ENCODE results near the gene GDE1.
"Not testable (repeated sequence)": the region's sequence is repeated elsewhere in the genome, so short reads cannot be mapped to it uniquely, and the experiment has no call there.

The GDE1 gene, protein sequence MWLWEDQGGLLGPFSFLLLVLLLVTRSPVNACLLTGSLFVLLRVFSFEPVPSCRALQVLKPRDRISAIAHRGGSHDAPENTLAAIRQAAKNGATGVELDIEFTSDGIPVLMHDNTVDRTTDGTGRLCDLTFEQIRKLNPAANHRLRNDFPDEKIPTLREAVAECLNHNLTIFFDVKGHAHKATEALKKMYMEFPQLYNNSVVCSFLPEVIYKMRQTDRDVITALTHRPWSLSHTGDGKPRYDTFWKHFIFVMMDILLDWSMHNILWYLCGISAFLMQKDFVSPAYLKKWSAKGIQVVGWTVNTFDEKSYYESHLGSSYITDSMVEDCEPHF

DNA sequence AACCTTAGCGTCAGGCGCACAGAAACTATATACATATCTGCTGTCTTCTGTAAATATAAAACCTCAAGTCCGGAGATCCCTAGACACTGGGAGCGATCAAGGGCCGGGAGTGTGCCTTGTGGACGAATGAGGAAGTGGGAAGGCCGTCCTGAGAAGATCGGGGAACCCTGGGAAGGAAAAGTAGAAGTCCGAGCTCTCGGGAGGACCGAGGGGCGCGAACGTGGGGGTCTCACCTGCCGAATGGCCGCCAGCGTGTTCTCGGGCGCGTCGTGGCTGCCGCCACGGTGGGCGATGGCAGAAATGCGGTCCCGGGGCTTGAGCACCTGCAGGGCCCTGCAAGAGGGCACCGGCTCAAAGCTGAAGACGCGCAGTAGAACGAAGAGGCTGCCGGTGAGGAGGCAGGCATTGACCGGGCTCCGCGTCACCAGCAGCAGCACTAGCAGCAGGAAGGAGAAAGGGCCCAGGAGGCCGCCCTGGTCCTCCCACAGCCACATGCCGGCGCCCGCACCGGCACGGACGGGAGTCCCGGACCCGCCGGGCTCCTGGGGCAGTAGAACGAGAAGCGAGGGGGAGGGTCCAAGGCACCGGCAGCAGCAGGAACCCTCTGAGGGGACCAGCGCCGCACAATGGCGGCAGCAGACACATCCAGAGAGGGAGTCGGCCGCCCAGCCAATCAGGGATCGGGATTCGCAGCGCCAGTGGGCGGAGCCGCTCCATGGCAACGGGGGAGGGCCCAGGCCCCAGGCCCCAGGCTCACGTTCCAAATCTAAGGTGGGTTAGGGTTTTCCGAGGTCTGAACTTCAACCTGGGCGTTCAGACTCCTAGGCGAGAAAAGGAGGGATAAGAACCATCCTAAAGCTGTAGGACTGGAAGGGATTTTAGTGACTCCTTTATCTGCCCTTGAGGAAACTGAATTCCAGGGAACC lies at the start of gene GDE1:
Gene GDE1 (minus strand): TSS at position 628 of the 926 bp plus-strand sequence. CDS start 134 bp downstream, at position 494.
- peak; percentile 84 to 96 (median 93) for DNase-seq

DNA sequence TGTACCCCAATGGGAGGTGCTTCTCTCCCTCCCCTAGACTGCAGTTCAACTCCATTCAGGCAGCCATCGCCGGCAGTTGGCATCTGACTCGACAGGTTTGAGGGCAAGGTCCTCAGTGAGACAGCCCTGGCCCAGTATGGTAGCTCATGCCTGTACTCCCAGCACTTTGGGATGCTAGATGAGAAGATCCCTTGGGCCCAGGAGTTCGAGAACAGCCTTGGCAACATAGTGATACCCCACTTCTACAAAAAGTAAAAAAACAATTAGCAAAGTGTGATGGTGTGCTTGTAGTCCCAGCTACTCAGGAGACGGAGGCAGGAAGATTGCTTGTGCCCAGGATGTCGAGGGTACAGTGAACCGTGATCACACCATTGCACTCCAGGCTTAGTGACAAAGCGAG lies 45.7 kb upstream of the GDE1 start:
- no peak for DNase-seq

DNA sequence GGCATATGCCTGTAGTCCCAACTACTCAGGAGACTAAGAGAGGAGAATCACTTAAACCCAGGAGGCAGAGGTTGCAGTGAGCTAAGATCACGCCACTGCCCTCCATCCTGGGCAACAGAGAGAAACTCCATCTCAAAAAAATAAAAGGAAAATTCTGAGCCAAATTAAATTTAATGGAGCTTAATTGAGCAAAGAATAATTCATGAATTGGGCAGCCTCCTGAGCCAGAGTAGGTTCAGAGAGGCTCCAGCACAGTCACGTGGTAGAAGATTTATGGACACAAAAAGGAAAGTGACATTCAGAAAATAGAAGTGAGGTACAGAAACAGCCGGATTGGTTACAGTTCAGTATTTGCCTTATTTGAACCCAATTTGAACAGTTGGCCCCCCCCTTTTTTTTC lies 44.5 kb upstream of the GDE1 start:
- no peak for DNase-seq

DNA sequence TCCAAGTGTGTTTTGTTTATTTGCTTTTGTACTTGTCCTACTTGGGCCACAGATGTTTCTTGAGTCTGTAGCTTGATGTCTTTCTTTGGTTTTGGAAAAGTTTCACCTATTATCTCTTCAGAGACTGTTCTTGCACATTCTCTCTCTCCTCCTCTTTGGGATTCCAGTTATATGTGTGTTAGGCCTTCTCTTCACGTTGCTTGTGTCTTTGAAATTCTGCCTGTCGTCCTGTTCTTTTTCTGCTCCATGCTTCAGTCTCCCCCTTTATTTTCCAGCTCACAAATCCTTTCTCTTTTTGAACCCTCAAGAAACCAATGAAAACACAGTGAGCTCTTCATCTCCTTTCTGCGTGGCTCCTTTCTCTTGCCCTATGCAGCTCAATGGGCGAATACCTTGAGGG lies 41.5 kb upstream of the GDE1 start:
- DNase-seq = no peak

DNA sequence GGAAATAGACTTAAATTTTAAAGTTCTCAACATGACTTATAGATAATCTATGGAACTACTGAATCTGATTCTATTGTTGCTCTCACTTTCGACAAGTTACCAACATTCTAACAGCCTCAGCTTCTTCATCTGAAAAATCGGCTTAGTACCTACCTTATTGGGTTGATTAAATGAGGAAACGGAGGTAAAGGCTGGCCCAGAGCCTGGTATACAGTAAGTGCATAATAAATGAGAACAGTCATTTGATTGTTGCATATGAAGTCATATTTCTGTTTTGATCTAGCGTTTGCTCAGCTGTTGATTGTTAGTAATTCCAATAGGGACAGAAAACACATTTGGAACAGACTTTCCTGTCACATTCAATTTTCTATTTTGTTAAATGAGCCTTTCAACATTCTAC lies 38.2 kb upstream of the GDE1 start:
- no peak for DNase-seq

DNA sequence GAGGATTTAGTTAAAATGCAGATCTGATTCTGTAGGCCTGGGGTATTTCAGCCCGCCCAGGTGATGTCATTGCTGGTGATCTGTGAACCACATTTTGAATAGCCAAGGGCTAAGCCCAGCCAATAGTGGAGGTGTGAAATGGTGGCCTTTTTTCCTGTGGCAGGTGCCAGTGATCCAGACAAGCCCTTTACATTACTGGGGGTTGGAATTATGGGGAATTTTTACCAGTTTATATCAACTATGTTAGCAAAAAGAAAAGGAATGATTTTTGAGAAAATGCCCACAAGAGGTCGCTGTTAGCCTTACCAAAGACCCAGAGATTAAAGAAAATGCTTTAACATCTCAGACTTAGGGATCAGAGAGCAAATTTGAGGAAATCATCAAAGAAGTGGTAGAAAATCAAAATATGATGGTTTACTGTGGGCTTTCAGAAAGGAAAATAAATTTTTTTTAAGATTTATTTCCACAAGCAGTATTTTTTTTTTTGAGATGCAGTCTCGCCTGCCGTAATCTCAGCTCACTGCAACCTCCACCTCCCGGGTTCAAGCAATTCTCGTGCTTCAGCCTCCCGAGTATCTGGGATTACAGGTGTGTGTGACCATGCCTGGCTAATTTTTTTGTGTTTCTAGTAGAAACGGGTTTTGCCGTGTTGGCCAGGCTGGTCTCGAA lies 37.5 kb upstream of the GDE1 start:
- DNase-seq = peak; percentile 16 to 73 (median 34)

DNA sequence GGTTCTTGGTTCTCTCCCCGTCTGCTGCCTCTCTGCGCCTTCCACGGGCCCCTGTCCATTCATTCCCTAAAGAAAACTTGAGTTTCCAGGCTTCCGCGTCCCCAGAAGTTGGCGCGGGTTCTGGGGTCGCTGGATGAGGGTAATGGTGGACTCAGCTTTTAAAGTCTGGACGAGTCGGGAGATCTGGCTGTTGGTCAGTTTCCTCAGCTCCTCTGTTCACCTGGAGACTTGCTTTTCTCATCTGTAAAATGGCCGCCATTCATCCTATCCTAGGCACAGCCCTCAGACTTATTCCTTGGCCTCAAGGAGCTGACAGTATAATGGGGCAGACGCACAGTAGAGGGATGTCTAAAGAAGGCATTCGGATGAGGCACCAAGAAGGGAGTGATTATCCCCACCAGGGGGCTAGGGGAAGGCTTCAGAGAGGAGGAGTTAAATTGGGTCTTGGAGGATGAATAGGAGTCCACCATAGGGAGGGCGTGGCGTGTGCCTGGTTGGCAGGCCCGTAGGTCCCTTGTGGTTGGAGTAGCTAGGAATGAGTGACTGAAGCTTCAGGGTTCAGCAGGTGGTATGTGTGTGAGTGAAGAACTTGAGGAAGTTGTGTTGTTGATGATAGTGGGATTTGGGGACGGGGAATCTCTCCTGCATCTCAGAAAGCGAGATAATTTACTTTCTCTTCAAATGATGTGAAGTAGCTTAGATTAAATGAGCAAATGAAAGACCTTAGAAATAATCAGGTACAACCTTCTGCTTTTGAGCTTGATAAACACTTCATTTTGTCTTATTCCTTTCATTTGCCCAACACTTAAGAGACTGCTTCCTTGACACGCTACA lies 34.3 kb upstream of the GDE1 start:
- DNase-seq = peak in 2 of 3 experiments; percentile 3 to 72

DNA sequence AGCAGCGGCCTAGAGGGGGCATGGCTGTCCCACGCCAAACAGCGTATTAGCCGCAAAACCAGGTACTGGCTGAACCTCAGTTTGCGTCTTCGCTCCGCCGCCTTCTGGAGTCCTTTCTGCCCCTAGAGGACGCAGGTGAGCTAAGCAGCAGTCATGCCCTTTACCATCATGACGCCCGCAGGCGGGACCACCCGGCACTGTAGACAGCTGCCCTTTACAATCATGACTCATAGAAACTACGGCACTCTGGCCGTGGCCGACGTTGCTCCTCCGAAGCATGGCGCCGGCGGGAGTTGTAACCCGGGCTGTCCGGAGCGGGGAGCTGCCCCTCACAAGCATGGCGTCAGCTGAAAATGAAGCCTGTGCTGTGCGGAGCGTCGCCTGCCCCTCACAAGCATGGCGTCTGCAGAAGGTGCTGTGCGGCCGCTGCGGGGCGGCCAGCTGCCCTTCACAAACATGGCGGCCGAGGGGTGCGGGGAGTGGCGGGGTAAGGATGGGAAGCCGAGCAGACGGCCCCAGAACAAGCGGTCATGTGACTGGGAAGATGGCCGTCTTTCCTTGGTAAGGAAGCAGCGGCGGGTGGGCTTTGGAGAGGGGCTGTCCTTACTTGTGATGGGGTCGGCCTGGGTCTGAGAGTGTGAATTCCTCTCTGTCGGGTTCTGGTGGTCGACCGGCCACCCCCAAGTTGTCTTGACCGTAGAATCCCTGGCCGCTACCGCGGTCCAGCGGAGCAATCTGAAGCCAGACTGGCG lies 33.5 kb upstream of the GDE1 start, which contains the start of gene VPS35L:
Gene VPS35L (plus strand): TSS at position 518 of the 752 bp plus-strand sequence. CDS start 27 bp downstream, at position 545.
- peak; percentile 89 to 98 (median 96) for DNase-seq

DNA sequence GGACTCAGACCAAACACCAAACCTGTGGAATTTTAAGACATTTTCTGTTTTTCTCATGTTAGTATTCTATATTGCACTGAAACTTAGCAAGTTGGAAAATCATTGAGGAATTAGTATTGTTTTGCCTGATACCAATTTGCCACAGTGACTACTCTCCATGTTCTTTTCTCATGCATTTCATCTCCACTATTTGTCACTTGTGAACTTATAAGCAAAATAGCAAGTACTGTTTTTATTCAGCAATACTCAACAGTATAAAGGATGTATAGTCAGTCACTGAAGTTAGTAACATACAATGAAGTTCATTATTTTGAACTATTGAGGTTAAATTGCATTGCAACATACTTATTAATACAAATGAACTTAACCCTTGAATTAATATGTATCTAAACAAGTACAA lies 27.8 kb upstream of the GDE1 start:
- DNase-seq = no peak

DNA sequence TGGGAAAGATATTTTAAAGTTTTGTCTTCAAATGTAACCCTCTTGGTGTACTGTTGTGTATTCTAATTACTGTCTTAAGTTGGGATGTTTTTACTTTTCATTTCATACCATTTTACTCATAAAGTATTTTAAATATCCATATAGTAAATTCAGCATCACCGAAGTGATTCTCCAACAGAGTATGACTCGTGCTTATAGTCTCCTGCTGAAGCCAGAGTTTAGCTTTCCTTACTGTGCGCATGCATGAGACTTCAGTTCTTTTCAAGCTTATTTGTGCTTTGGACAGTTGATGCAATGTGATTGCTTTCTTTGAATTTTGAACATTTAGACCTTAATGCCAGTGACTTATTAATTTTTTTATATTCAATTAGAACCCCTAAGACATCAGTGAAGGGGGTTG lies 26.2 kb upstream of the GDE1 start:
- no peak for DNase-seq

DNA sequence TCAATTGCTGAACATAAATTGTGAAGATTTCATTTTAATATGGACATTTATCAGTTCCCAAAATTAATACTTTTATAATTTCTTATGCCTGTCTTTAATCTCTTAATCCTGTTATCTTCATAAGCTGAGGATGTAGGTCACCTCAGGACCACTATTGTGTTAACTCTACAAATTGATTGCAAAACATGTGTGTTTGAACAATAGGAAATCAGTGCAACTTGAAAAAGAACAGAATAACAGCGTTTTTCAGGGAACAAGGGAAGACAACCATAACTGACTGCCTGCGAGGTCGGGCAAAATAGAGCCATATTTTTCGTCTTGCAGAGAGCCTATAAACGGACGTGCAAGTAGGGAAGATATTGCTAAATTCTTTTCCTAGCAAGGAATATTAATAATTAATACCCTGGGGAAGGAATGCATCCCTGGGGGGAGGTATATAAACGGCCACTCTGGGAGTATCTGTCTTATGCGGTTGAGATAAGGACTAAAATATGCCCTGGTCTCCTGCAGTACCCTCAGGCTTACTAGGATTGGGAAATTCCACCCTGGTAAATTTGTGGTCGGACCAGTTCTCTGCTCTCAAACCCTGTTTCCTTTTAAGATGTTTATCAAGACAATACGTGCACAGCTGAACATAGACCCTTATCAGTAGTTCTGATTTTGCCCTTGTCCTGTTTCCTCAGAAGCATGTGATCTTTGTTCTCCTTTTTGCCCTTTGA lies 21.5 kb upstream of the GDE1 start:
- not testable (repeated sequence) for DNase-seq

DNA sequence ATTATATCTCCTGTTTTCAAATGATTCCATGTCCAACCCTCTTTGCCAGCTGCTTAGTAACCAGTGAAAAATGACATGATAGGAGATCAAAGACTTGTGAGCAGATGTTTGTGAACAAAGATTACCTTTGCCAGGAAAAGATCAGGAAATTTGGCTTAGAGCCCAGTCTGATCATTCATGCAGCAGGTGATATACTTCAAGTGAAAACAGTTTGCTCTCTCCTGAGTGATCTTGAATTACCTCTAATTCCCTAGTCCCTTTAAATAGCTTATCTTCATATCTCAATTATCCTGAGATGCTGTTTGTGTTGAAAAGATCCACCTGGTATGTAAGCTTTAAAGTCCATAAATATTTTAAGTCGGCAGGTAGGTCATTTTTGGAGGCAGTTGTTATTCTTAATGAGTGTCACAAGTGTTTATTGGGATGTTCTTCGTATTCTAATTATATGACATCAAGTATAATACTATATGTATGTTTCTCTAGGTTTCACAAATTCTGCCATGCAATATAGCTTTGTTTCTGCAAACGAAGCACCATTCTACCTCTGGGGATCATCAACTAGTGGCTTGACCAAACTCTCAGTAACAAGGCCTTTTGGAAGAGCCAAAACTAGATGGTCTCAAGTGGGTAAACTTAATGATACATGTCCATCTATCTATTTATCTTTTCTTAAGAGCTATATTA lies 20.4 kb upstream of the GDE1 start:
- peak; percentile 74 to 98 (median 81) for DNase-seq

DNA sequence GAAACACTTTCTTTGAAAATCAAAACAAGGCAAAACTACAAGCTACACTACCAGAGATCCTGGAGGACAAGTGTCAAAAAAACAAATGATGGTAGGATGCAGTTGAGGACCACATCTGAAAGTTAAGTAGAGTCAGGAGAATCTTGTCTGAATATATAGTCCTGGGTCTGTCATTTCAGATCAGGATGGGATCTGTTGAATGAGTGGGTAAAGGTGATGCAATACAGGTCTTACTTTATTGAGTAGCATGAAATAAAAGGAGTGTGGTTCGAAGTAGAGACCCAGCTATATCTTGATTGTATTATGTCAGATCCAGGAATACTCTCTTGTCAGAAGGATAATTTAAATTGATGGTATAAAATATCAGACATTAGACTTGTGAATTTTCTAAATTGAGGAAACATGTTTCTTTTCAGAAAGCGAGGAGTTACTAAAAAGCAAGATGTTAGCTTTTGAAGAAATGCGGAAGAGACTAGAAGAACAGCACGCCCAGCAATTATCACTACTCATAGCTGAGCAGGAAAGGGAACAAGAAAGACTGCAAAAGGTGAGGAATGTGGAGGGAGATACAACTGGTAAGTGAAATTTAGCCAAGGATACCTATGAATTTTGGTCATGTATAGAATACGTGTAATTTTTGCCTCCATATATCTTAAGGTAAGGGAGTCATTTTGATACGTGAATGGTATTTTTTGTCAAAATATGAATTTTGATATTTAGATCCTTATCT lies 18.5 kb upstream of the GDE1 start:
- no peak for DNase-seq

DNA sequence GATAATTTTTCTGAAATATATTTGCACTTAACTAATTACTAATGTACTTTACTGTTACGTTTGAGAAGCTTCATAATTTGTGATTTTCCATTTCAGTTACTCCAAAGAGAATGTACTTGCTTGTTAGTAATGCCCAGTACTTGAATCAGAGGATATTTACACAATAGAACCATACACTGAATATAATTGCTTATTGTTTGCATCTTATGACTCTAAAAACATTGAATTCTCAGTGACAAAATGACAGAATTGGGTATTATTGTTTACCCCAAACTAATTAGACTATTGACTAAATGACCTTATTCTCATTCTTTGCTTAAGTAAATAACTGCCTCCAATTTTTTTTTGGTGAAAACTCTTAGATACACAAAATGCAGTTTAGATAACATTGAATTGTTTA lies 10.7 kb upstream of the GDE1 start:
- DNase-seq = peak in 1 of 3 experiments; percentile 30

DNA sequence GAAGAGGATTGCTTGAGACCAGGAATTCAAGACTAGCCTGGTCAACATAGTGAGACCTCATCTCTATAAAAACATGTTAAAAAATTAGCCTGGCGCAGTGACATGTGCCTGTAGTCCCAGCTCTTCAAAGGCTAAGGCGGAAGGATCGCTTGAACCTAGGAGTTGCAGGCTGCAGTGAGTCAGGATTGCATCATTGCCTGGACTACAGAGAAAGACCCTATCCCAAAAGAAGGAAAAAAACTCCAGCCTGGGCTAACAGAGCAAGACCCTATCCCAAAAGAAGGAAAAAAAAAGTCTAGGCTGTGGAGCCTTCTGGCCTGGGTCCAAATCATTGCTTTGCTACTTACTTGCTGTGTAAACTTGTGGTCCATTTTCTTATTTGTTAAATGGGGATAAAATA lies 6.8 kb upstream of the GDE1 start:
- no peak for DNase-seq

DNA sequence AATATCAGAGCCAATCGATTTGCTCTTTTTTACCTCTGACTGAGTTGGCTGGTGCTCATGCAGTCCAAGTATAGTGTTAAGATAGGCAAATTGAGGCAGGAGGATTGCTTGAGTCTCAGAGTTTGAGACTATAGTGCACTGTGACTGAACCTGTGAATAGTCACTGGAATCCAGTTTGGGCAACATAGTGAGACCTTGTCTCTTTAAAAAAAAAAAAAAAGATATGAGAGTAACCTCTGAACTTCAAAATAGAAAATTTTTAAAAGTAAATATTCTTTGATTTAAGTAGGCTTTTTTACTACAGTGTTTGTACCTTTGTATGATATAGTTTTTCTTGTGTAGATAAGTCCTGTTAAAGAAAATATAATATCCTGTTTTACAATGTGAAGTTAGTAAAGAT lies 5.3 kb upstream of the GDE1 start:
- DNase-seq = no peak

DNA sequence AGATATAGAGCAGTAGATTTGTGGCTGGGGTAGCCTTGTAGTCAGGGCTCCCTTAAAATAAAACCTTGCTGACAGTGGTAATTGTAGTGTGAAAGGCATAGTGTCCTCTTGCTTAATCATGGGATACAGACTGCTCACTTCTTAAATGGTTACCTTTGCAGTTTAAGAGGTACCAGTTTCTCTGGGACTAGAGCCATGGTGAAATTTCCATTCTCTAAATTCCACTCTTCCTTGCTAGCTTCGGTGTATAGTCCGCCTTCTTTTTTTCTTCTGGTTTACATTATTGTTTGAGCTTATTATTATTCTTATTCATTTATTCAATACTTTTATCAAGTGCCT lies 3.5 kb upstream of the GDE1 start:
- no peak for DNase-seq

DNA sequence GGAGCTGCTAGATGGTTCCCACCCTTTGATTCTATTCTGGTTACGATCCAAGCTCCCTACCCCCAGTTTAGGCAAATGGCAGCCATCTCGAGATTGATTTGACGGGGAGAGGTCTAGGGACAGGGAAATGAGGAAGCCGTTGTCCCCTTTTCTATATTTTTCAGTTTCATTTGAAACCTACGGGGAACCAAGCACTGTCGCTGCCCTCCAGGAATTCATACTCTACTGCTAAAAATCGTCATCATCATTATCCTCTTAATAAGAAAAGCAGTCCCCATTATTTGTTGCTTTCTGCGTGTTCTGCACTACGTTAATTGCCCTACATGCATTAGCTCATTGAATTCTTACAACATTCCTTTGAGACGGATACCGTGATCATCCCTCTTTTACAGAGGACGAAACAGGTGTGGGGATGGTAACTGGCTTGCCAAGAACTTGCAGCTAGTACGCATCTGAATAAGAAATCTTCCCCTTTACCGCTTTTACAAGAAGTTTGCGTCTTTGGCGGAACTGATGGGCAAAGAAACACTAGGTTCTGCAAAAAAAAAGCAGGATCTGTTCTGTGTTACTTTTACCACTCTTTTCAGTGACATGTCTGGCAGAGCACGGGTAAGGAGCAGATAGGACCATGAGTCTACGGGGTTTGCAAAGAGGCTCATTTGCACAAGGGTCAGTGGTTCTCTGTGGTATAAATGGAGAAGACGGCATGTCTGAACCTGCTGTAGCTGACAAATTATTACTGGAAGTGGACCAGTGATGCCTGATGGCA lies 2.9 kb upstream of the GDE1 start:
- peak; percentile 22 to 70 (median 62) for DNase-seq

DNA sequence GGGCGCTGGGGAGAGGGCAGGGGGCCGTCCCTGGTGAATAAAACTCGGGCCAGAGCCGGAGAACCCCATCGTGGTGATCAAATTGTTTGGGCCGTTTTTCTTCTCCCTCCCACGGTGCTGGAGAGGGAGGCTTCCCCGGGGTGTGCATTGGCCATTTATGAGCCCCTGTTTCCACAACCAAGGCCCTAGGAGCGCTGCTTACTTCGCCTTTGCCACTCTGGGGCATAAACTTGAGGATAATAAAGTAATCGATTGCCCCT lies 2.4 kb upstream of the GDE1 start:
- peak in 2 of 3 experiments; percentile 60 for DNase-seq
